Stimulated activated CD8-positive, alpha-beta memory T cell treated with anti-CD3 and anti-CD28 coated beads, Interleukin-7, amount 100 ng/mL, for 1 hour (primary cell): Measurements from ENCODE around the gene TMEM135.

Source experiments
- DNase-seq, 2 donors: peaks; one replicate each; pipeline ENCODE4 v3.0.0-alpha.2; 2020; ENCODE audit warnings: low read depth in 2 of 2

The TMEM135 gene

DNA sequence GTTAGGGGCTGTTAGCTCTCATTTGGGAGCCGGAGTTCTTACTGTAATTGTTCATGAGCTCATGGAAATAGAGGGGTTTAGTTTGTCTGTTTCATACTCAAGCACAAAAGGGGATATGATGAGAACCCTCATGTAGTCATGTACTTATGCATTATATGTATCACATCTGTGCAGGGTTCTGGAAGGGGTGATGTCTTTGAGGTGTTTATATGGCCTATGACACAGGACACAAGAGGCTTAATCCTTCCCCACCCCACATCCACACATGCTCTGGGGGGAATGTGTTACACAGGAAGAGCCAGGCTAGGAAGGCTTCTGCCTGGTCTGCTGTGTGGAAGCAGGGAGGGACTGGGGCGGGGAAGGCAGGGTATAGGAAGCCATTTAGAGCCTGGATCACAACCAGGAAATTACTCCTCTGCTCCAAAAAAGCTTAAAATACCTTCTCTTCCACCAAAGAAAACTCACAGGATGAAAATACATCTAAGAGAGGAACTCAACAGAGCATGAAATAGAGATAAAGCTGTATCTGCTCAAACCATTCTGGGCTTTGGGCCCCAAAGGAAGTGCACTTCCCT lies 316.1 kb downstream of the TMEM135 start:
- no peak for DNase-seq

DNA sequence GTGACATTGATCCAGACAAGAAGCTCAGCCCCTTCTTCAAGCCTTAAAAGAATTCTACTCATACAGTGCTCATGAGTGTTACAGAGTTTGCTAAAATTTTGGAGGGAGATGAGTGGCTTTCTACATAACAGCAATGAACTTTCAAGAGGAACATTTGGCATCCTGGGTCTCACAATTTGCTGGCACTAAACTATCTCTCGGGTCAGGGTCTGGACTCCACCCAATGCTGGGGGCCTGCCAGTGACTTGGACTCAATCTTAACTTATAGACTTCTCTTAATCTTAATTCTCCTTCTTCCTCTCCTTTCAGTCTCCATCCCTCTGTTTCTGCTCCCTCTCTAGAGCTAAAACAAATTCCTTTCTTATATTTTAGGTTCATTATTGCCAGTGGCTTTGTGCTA lies 317.9 kb downstream of the TMEM135 start:
- no peak for DNase-seq

DNA sequence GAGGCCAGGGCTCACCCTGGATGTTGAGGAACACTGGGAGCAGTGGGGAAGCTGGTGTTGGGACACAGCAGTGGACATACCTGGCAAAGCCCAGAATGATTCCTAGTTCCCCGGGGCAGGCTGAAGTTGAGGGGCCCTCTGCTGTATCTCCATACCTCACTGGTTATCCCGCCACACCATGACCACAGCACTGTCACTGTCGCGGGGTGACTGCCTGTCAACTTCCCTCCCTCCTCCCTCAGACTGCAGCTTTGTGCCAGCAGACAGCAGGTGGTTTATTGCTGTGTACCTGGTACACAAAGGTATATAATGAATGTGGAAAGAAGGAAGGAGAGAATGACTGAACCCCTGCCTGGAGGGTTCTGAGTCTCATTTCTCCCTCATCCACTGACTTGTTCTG lies 318.7 kb downstream of the TMEM135 start:
- no peak for DNase-seq

DNA sequence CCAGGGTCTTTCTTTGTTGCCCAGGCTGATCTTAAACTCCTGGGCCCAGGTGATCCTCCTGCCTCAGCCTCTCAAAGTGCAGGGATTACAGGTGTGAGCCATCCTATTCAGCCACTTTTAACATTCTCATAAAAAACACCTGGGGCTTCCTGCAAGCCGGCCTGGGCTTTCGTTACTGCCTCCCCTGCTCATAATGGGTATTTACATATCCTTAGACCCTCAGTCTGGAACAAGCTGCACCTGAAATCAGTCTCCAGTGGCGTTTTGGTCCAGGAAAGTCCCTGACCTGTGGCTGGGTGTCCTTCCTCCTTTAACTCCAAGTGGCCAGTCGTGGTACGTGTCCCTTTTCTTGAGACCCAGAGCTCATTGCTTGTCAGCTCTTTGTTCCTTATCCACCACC lies 320.7 kb downstream of the TMEM135 start:
- DNase-seq: no peak

DNA sequence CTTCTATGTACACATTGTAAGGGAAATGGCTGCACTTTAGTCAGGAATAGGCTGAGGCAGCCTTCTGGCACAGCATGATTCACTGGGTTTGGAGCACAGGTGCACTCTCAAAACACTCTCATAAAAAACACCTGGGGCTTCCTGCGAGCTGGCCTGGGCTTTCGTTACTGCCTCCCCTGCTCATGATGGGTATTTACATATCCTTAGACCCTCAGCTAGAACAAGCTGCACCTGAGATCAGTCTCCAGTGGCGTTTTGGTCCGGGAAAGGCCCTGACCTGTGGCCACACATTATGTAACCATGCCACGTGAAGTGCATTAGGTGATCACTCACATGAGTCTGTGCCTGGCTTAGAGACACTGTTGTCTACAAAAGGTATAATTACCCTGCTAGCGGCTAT lies 321.7 kb downstream of the TMEM135 start:
- no peak for DNase-seq

DNA sequence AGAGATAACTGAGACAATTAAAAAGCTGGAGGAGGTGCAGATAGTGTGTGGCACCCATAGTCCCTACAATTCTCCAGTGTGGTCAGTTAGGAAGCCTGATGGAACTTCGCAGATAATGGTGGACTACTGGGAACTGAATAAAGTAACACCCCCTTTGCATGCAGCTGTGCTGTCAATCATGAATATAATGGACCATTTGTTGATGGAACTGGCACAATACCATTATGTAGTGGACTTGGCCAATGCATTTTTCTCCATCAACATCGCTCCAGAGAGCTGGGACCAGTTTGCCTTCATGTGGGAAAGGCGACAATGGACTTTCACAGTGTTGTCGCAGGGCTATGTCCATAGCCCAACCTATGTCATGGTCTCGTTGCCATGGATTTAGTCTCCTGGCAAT lies 324.2 kb downstream of the TMEM135 start:
- DNase-seq: no peak

DNA sequence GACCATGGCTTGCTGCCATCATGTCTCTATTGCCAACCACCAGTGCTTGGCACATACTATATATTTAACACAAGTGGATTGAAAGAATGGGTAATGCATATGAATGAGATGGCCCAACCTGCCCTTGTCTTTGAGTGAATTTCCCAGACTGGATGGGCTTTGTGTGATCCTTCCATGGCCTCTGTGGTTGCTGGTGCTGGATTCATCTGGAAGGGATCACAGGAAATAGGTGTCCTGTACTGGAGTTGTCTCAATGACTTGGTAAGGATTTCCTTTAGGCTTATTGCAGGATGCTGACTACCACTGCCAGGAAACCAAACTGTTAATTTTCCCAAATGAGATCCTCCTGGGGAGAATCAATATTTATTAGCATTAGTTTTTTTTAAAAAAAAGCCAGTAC lies 328.6 kb downstream of the TMEM135 start:
- DNase-seq: no peak

DNA sequence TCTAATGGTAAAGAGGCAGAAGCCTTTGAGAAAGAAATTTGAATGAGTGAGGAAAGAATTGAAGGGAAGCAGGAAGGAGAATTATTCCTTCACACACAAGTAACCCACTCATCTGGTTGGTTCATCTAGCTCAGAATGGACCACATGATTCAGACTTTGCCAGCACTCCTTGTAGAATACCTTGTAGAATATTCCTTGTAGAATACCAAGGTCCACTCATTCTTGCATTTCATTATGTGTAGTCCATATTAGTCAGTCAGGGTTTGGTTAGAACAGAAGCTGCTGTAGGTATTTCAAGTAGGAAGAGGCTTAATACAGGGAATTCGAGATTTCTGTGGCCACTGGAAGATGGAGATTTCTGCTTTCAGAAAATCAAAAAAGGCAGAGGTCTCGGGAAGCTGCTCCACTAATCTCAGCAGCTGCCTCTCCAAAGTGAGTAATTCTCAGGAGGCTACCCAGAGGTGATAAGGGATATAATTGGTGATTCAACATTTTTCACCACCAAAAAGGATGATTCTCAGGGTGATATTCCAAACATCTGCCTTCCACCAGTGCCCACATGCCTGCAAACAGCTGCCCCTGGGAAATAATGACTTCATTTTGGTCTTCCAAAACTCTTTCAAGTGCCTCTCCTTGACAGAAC lies 329.1 kb downstream of the TMEM135 start:
- no peak for DNase-seq

DNA sequence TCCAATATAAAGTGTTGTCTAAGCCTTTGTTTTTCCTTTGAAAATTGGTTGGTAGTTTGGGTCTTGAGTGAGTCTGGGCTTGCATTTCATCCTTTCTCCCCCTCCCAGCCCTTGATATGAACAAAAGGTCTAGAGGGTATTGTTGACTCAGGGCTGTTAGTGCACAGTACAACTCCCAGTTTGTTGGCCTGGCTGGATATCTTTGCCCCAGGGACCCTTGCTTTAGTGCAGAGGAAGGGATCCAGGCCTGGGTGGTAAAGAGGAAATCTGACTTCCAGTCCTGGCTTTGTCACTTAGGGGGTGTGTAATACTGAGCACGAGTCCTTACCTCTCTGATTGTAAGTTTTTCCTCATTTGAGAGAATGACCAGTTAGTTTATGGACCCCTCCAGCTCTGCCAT lies 330.4 kb downstream of the TMEM135 start:
- DNase-seq: no peak

DNA sequence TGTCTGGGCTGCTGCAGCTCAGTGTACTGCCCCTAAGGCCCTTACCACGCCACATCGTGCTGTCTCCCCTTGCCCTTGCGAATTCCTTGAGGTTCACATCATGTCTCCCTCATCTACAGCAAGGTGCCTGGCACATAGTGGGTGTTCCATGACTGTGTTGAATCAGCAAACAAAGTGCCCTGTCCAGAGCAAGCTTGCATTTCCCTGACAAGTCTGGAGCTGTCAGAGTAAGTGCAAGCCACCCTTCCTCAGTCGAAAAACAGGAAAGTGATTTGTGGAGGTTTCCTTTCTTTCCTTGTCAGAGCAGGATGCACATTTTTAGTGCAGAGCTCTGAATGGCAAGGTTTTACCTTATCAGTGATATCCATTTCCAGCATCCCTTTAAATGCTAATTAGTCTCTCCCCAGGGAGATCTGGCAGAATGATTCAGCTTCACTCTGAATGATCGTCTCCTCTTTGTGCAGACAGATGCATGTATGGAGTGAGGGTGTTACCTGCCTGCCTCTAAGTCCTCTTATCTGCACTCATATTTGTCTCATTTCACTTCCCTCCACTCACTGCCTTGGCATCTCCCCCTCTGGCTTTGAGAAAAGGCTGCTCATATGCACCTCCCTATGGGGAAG lies 331.2 kb downstream of the TMEM135 start:
- no peak for DNase-seq

DNA sequence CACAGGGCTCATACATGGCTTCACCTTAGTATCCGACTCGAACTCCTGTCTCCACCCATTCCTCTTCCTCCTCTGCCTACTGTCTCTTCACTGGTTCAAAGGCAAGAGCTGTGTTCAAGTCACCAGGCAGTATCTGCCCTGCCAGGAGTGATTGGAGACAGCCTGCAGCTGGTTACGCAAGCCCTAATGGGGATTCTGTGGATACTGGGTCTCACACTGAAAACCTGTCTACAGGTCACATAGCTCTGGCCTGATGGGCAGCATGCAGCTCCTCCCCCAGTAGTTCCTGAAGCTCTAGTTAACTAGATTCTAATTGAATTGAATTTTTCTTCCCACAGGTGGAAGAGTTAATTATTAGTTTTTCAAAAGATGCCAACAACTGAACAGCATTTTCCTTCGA lies 332.2 kb downstream of the TMEM135 start:
- DNase-seq: no peak

DNA sequence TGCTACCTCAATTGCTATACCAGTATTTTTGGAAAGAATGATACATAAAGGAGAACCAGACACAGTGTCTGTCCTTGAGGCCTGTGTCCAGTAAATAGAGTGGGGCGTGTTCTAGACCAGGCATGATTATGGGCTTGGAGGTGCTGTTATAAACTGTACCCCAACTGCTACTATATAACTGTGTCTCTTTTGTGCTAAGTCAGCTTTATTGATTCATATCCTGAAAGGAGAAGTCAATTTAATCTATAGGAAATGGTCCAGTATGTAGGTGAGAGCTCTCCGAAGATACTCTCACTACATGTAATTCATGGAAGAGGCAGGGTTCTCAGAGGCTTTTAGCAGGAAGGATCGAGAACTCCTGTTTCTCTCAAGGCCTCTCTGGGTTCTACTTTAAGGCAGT lies 334.3 kb downstream of the TMEM135 start:
- DNase-seq: no peak
